ENCODE measurements around the gene CTIF.

DNA sequence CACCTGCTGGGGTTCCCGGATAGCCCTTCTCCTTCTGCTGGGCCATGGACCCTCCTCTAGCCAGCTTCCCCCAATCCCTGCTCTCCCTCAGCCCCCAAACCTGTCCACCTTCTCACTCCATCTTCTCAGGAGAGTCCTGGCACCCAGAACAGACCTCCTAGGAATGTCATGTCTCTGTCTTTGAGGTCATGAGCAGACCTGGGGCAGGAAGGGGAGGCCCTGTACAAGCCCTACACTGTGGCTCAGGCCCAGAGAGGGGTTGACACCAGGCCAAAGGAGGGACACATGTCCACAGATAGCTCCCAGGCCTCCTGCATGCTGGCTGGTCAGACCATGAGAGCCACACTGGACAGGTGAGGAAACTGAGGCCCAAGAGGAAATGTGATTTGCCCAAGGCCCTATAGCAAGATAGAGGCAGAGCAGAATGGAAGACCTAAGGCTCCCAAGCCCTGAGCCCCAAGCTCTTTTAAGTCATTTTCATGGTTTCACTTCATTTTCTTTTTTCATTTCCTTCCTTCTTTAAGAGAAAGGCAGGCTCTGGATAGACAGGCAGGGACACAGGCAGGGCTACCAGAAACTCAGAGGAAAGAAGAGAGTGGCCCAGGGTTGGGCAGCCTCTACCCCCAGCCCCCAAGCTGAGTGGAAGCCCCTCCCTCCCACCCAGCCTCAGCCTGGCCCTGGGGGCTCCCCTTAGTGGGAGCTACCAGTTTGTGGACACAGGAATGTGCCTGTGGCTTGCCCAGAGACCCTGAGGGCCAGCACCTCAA, 252.2 kb downstream of the CTIF start:
- TF ChIP-seq, protein P1, sequence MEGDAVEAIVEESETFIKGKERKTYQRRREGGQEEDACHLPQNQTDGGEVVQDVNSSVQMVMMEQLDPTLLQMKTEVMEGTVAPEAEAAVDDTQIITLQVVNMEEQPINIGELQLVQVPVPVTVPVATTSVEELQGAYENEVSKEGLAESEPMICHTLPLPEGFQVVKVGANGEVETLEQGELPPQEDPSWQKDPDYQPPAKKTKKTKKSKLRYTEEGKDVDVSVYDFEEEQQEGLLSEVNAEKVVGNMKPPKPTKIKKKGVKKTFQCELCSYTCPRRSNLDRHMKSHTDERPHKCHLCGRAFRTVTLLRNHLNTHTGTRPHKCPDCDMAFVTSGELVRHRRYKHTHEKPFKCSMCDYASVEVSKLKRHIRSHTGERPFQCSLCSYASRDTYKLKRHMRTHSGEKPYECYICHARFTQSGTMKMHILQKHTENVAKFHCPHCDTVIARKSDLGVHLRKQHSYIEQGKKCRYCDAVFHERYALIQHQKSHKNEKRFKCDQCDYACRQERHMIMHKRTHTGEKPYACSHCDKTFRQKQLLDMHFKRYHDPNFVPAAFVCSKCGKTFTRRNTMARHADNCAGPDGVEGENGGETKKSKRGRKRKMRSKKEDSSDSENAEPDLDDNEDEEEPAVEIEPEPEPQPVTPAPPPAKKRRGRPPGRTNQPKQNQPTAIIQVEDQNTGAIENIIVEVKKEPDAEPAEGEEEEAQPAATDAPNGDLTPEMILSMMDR (IDR thresholded peaks at IDR 0.05; ENCODE audit: low read depth, low read length) = no peak
- TF ChIP-seq EZH2phosphoT487 (IDR thresholded peaks at IDR 0.05; ENCODE audit: low read depth) = no peak
